ENCODE results near the gene PRR5.

GRCh38 chr22:44666207-44666585 lies 35.8 kb upstream of the PRR5 start:
- no peak for TF ChIP-seq POLR2A (IDR thresholded peaks at IDR 0.05)
- TF ChIP-seq, protein P1, sequence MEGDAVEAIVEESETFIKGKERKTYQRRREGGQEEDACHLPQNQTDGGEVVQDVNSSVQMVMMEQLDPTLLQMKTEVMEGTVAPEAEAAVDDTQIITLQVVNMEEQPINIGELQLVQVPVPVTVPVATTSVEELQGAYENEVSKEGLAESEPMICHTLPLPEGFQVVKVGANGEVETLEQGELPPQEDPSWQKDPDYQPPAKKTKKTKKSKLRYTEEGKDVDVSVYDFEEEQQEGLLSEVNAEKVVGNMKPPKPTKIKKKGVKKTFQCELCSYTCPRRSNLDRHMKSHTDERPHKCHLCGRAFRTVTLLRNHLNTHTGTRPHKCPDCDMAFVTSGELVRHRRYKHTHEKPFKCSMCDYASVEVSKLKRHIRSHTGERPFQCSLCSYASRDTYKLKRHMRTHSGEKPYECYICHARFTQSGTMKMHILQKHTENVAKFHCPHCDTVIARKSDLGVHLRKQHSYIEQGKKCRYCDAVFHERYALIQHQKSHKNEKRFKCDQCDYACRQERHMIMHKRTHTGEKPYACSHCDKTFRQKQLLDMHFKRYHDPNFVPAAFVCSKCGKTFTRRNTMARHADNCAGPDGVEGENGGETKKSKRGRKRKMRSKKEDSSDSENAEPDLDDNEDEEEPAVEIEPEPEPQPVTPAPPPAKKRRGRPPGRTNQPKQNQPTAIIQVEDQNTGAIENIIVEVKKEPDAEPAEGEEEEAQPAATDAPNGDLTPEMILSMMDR (IDR thresholded peaks at IDR 0.05), result no peak

Measured in body of pancreas (tissue), 4 donors.